Heart left ventricle (tissue), 16 donors: Measurements from ENCODE around the gene PIGT. TPM values are rescaled to one million over a fixed set of nuclear protein-coding genes. Genes with fewer than 3 reads are reported as not detected.

Source experiments
- ATAC-seq, 4 donors: fragments of 200-7000 bp; cut with Tn5 transposase; one replicate each; pipeline ENCODE4 v1.9.1; 2020 to 2022; ENCODE audit warnings: moderate library complexity in 4 of 4, mild to moderate bottlenecking in 3 of 4, moderate number of reproducible peaks in 1 of 4
- DNase-seq, 5 donors: peaks; one replicate each; pipeline ENCODE4 v3.0.0-alpha.2; 2020
- H3K27ac ChIP-seq, 12 donors: fragments of 200-600 bp; sonication (generic) in 4 of 12; one replicate each; pipeline versions ENCODE4 v1.5.0 to v1.8.0; 2016 to 2022; ENCODE audit warnings: mild to moderate bottlenecking in 2 of 12
- H3K27me3 ChIP-seq, 9 donors: fragments of 200-600 bp; sonication (generic) in 2 of 9; one replicate each; pipeline versions ENCODE4 v1.5.1 to v1.8.0; 2016 to 2022; ENCODE audit warnings: mild to moderate bottlenecking in 3 of 9
- H3K36me3 ChIP-seq, 9 donors: fragments of 200-600 bp; sonication (generic) in 2 of 9; one replicate each; pipeline versions ENCODE4 v1.5.0 to v1.8.0; 2018 to 2022; ENCODE audit warnings: mild to moderate bottlenecking in 2 of 9
- H3K4me1 ChIP-seq, 12 donors: fragments of 200-600 bp; sonication (generic) in 4 of 12; one replicate each; pipeline versions ENCODE4 v1.5.0 to v1.8.0; 2016 to 2022; ENCODE audit warnings: mild to moderate bottlenecking in 3 of 12
- H3K4me3 ChIP-seq, 12 donors: fragments of 200-600 bp; sonication (generic) in 4 of 12; one replicate each; pipeline versions ENCODE4 v1.5.0 to v1.8.0; 2017 to 2022; ENCODE audit warnings: mild to moderate bottlenecking in 9 of 12, moderate library complexity in 4 of 12
- H3K9me3 ChIP-seq, 12 donors: fragments of 200-600 bp; sonication (generic) in 4 of 12; one replicate each; pipeline versions ENCODE4 v1.5.0 to v1.8.0; 2016 to 2022; ENCODE audit warnings: mild to moderate bottlenecking in 1 of 12
- POLR2A ChIP-seq, 2 donors: fragments of 450-650 bp; IDR thresholded peaks; one replicate each; pipeline ENCODE4 v1.6.1; 2017; ENCODE audit warnings: antibody characterized with exemption in 2 of 2, mild to moderate bottlenecking in 2 of 2, moderate library complexity in 2 of 2
- WGBS, 4 donors: extraction: QIAGEN DNeasy Blood & Tissue Kit in 2 of 4; methylation state at CpG; one replicate each; pipeline versions ENCODE4 v1.1.5 to v1.1.7; 2013 to 2018; 5-methylcytosine and 5-hydroxymethylcytosine counted together
- intact Hi-C, 10 donors: fragments of 100-400 bp; cut with DNase I; formaldehyde crosslinking; loops; one replicate each; pipeline versions ENCODE4 v1.11.1 to v1.14.2; 2022
- polyA plus RNA-seq, 2 donors: library from polyadenylated mRNA; stranded (reverse); fragments of 200-250 nt; gene quantifications; one replicate each; pipeline ENCODE4 v1.2.3, GENCODE V29; 2013
- total RNA-seq, 9 donors: library from RNA; depleted of rRNA in 2 of 9; stranded (reverse); fragments of >200 nt in 2 of 9; fragmentation: NEBNext Ultra II Directional in 3 of 9; extraction: Animal tissue kit (Norgen Biotek cat#: 25700) in 3 of 9; gene quantifications; one replicate each; pipeline versions ENCODE4 v1.1.0 to v1.2.4, GENCODE V29; 2016 to 2023
- TF ChIP-seq, protein P1 (sequence below), 12 donors: fragments of 200-600 bp; sonication (generic) in 4 of 12; IDR thresholded peaks; one replicate each; pipeline versions ENCODE4 v1.5.0 to v1.8.0; 2018 to 2022; ENCODE audit warnings: antibody characterized with exemption in 12 of 12, mild to moderate bottlenecking in 5 of 12
- donor health status: ischemic (EF 13 %, LVEDD 7.1; RV severe dilation, severe dysfunction).
- donor health status: healthy with polysubstance abuse.
- donor health status: DM: no; HTN: yes; CAD: no.
- donor health status: DM: no; HTN: no; CAD: no.
- donor health status: ischemic (EF 25% LVEDD 6.9; RV normal size, moderate dysfunction).
- donor health status: ischemic (EF 25% LVEDD 5.7; RV mildly dilated, moderate dysfunction).
- donor health status: healthy.
- donor health status: DM: yes; HTN: yes; CAD: no.
- donor health status: ischemic (EF 35%, LVEDD 5.7; RV mildly dilated, moderate dysfunction).
- donor health status: nonischemic (EF 11% LVEDD 7.7; RV severe dilation, severe dysfunction).
- donor health status: DM: yes; HTN: yes; CAD: no.
- donor health status: PGD.
- donor health status: ischemic (EF 29% LVEDD 5.4; RV normal size, mild dysfunction).
- donor health status: nonischemic (EF 23%, LVEDD 6.1; RV moderate dilation, normal function).

Gene PIGT
- total and polyA plus RNA-seq, 11 donors: 106 to 224 (median 165) TPM

DNA sequence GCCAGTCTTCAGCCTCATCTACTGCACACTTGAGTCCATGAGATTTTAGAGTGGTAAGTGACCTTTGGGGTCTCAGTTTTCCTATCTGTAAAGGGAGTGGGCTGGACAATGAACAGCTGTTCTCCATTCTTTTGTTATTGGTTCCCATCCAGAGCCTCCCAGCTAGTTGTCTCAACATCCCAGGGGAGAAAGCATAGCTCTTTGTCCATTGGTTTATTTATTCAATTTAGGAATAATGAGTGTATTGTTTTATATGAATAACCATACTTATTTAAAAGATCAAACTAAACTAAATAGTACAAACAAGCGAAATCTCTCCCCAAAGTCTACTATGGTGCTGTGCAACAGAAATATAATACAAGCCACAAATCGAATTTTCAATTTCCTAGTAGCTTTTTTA is 13.7 kb downstream of the PIGT start:
- Histone ChIP-seq H3K4me1 (peaks cover 0 to 19% (median 4%) of the 10 kb centered on the region in 12 donors), H3K9me3 (no peaks in the 10 kb centered on the region), H3K27me3 (no peaks in the 10 kb centered on the region), H3K27ac (no peak overlapping the region), H3K36me3 (peaks cover 0 to 28% (median 15%) of the 10 kb centered on the region in 9 donors), H3K4me3 (no peak overlapping the region)
- DNase-seq (no peak), ATAC-seq (no peak)
- intact Hi-C loops: no loop called here
- 77 to 82% (median 81%) methylated on average over 2 of the region's 2 CpGs for WGBS, 4 donors
- TF ChIP-seq, protein P1, sequence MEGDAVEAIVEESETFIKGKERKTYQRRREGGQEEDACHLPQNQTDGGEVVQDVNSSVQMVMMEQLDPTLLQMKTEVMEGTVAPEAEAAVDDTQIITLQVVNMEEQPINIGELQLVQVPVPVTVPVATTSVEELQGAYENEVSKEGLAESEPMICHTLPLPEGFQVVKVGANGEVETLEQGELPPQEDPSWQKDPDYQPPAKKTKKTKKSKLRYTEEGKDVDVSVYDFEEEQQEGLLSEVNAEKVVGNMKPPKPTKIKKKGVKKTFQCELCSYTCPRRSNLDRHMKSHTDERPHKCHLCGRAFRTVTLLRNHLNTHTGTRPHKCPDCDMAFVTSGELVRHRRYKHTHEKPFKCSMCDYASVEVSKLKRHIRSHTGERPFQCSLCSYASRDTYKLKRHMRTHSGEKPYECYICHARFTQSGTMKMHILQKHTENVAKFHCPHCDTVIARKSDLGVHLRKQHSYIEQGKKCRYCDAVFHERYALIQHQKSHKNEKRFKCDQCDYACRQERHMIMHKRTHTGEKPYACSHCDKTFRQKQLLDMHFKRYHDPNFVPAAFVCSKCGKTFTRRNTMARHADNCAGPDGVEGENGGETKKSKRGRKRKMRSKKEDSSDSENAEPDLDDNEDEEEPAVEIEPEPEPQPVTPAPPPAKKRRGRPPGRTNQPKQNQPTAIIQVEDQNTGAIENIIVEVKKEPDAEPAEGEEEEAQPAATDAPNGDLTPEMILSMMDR (IDR thresholded peaks at IDR 0.05): no peak
- TF ChIP-seq POLR2A (IDR thresholded peaks at IDR 0.05): no peak

DNA sequence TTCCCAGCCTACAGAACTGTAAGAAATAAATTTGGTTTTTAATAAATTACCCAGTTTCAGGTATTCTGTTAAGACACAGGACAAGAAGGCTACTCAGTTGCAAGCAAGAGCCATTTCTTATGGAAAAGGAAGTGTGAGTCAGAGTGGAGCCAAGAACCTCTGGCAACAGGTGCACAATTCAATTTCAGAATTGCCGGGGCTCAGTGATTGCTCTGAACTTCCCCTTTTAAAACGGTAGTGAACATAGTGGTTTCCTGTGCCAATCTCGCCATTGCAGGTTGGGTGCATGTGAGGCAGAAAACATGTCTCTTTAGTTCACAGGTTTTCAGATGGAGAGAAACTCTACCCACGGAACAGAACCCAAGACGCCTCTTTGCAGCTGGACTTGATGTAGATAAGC is 16.4 kb downstream of the PIGT start:
- DNase-seq: no peak
- Histone ChIP-seq H3K27me3 (no peaks in the 10 kb centered on the region), H3K27ac (no peak overlapping the region), H3K4me3 (no peak overlapping the region), H3K4me1 (peaks cover 0 to 22% (median 8%) of the 10 kb centered on the region in 12 donors), H3K9me3 (no peaks in the 10 kb centered on the region), H3K36me3 (peaks cover 0 to 10% (median 0%) of the 10 kb centered on the region in 9 donors)
- ATAC-seq: no peak
- no peak for TF ChIP-seq POLR2A (IDR thresholded peaks at IDR 0.05)
- TF ChIP-seq, protein P1 (IDR thresholded peaks at IDR 0.05): no peak
- intact Hi-C loops: no loop called here
- 65 to 79% (median 72%) methylated on average over 5 of the region's 5 CpGs for WGBS, 4 donors

DNA sequence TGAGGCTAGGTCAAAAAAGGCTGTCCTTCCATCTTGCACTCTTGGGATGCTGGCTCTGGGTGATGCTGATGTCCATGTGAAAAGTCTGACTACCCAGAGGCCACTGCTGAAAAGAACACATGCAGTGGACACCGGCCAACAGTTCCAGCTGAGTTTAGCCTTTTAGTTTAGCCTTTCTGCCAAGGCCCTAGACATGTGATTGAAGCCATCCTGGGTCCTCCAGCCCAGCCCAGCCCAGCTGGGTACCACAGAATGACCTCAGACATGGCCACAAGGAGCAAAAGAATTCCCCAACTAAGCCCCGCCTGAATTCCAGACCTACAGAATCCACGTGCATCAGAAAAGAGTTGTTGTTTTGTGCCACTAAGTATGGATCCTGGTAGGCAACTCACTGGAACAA is 17.4 kb downstream of the PIGT start:
- no peaks in the 10 kb centered on the region for H3K9me3 ChIP-seq
- intact Hi-C loops: no loop called here
- H3K36me3 ChIP-seq: peaks cover 0 to 10% (median 0%) of the 10 kb centered on the region in 9 donors
- H3K27me3 ChIP-seq: no peaks in the 10 kb centered on the region
- TF ChIP-seq, protein P1 (IDR thresholded peaks at IDR 0.05): no peak
- TF ChIP-seq POLR2A (IDR thresholded peaks at IDR 0.05): no peak
- ATAC-seq (peak; percentile 72 to 89 (median 88)), DNase-seq (peak; percentile 64 to 92 (median 81))
- peaks cover 0 to 15% (median 7%) of the 10 kb centered on the region in 12 donors for H3K4me1 ChIP-seq
- 35 to 46% (median 36%) methylated on average over 3 of the region's 3 CpGs for WGBS, 4 donors
- no peak overlapping the region for H3K4me3 ChIP-seq
- H3K27ac ChIP-seq: peak overlapping the region in 9 of 12 donors; percentile 26 to 73 (median 64)

DNA sequence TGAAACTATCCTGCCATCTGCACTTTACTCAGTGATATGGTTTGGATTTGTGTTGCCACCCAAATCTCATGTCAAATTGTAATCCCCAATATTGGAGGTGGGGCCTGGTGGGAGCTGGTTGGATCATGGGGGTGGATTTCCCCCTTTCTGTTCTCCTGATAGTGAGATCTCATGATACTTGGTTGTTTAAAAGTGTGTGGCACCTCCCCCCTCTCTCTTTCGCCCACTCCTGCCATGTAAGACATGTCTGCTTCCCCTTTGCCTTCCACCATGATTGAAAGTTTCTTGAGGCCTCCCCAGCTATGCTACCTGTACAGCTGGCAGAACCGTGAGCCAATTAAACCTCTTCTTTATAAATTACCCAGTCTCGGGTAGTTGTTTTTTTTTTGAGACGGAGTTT is 18.0 kb downstream of the PIGT start:
- WGBS, 4 donors: 93 to 96% (median 94%) methylated on average over 4 of the region's 4 CpGs
- intact Hi-C loops: no loop called here
- H3K4me3 ChIP-seq: no peak overlapping the region
- DNase-seq: no peak
- H3K4me1 ChIP-seq: peaks cover 0 to 15% (median 7%) of the 10 kb centered on the region in 12 donors
- peak overlapping the region in 6 of 12 donors; percentile 26 to 73 (median 64) for H3K27ac ChIP-seq
- ATAC-seq: no peak
- H3K36me3 ChIP-seq: peaks cover 0 to 10% (median 0%) of the 10 kb centered on the region in 9 donors
- H3K27me3 ChIP-seq: no peaks in the 10 kb centered on the region
- no peak for TF ChIP-seq POLR2A (IDR thresholded peaks at IDR 0.05)
- TF ChIP-seq, protein P1 (IDR thresholded peaks at IDR 0.05): no peak
- H3K9me3 ChIP-seq: no peaks in the 10 kb centered on the region
